Transverse colon (tissue), 4 donors: ENCODE measurements around the gene TCERG1L. TPM values are rescaled to one million over a fixed set of nuclear protein-coding genes. Genes with fewer than 3 reads are reported as not detected.

Experiments used
- DNase-seq: peaks from one replicate; pipeline ENCODE4 v3.0.0-alpha.2; 2019
- H3K27ac ChIP-seq, 4 donors: fragments of 200-600 bp; sonication (generic); 2 replicates each; pipeline ENCODE4 v1.5.1; 2016 to 2018; ENCODE audit warnings: inconsistent platforms in 4 of 4
- H3K27me3 ChIP-seq: fragments of 200-600 bp; sonication (generic); 2 replicates; pipeline ENCODE4 v1.5.1; 2017; ENCODE audit warnings: inconsistent platforms
- H3K36me3 ChIP-seq, 4 donors: fragments of 200-600 bp; sonication (generic); 2 replicates each; pipeline ENCODE4 v1.5.1; 2017 to 2019; ENCODE audit warnings: inconsistent platforms in 4 of 4
- H3K4me1 ChIP-seq, 4 donors: fragments of 200-600 bp; sonication (generic); 2 replicates each; pipeline ENCODE4 v1.5.1; 2017 to 2020; ENCODE audit warnings: inconsistent platforms in 4 of 4
- H3K4me3 ChIP-seq, 4 donors: fragments of 200-600 bp; sonication (generic); 1 replicate in 1 of 4; 2 replicates in 3 of 4; pipeline versions ENCODE4 v1.5.1 to v1.6.1; 2017 to 2019; ENCODE audit warnings: inconsistent platforms in 4 of 4
- H3K9me3 ChIP-seq, 2 donors: fragments of 200-600 bp; sonication (generic); 2 replicates each; pipeline ENCODE4 v1.5.1; 2017 to 2019; ENCODE audit warnings: inconsistent platforms in 2 of 2
- CTCF ChIP-seq, 5 experiments: fragments of 200-600 bp in 3 of 5; fragments of 450-650 bp in 2 of 5; sonication (generic) in 3 of 5; IDR thresholded peaks; 1 replicate in 2 of 5; 2 replicates in 3 of 5; pipeline ENCODE4 v1.5.1; 2016 to 2017; ENCODE audit warnings: antibody characterized with exemption in 5 of 5, inconsistent platforms in 3 of 5, mild to moderate bottlenecking in 2 of 5, moderate library complexity in 1 of 5
- EP300 ChIP-seq: sonication (generic); formaldehyde crosslinking; IDR thresholded peaks from one replicate; pipeline ENCODE4 v1.6.1; 2017; ENCODE audit warnings: antibody characterized with exemption, low read depth
- POLR2A ChIP-seq: fragments of 450-650 bp; IDR thresholded peaks from one replicate; pipeline ENCODE4 v1.6.1; 2016; ENCODE audit warnings: antibody characterized with exemption, mild to moderate bottlenecking, moderate library complexity
- POLR2AphosphoS5 ChIP-seq, 3 donors: sonication (generic); formaldehyde crosslinking; IDR thresholded peaks; one replicate each; pipeline ENCODE4 v1.6.1; 2016; ENCODE audit warnings: antibody characterized with exemption in 3 of 3
- WGBS, 2 donors: methylation state at CpG; one replicate each; pipeline ENCODE4 v1.1.5; 2018; ENCODE audit warnings: low coverage in 1 of 2; 5-methylcytosine and 5-hydroxymethylcytosine counted together
- in situ Hi-C, 4 donors: fragments of 200-750 bp; cut with MboI; loops; one replicate each; pipeline versions ENCODE4 v1.15.0 to v1.15.1; 2017; ENCODE audit warnings: low sequenced_read_pairs in 3 of 4, low pct_ligation_motif_present in 1 of 4, low pct_unique_long_range_greater_than_20kb in 1 of 4
- intact Hi-C: fragments of 100-400 bp; cut with DNase I; formaldehyde crosslinking; loops from one replicate; pipeline ENCODE4 v1.15.1; 2023; ENCODE audit warnings: low total_unique reads
- total RNA-seq, 4 donors: library from RNA; depleted of rRNA; stranded (reverse); fragments of >200 nt; gene quantifications; one replicate each; pipeline ENCODE4 v1.1.0, GENCODE V29; 2016

TCERG1L gene
- total RNA-seq, 4 donors from 2014 or later = 0.16 TPM; not detected in 3

- 97% methylated on average over 9 of the region's 10 CpGs; no CpG with 5 or more reads in 1 of the 2 donors for WGBS, 2 donors
- no peaks in the 10 kb centered on the region for H3K9me3 ChIP-seq
- no peak overlapping the region for H3K4me3 ChIP-seq
- TF ChIP-seq CTCF (IDR thresholded peaks at IDR 0.05) = no peak
- TF ChIP-seq POLR2A = no peak
- TF ChIP-seq POLR2AphosphoS5 (IDR thresholded peaks at IDR 0.05) = no peak
- TF ChIP-seq EP300 = no peak
- in situ Hi-C loops = no loop called here
- no peak overlapping the region for H3K27ac ChIP-seq
- no peaks in the 10 kb centered on the region for H3K27me3 ChIP-seq
- intact Hi-C loops = loop anchor here (5.0 kb wide), 1 partner anchor 161 kb away; no protein-coding TSS in a partner anchor
- no peaks in the 10 kb centered on the region for H3K36me3 ChIP-seq
- no peak for DNase-seq
- H3K4me1 ChIP-seq = no peaks in the 10 kb centered on the region
These were observed 113.1 kb downstream of the TCERG1L start for GRCh38 chr10:131198401-131198800.

DNA sequence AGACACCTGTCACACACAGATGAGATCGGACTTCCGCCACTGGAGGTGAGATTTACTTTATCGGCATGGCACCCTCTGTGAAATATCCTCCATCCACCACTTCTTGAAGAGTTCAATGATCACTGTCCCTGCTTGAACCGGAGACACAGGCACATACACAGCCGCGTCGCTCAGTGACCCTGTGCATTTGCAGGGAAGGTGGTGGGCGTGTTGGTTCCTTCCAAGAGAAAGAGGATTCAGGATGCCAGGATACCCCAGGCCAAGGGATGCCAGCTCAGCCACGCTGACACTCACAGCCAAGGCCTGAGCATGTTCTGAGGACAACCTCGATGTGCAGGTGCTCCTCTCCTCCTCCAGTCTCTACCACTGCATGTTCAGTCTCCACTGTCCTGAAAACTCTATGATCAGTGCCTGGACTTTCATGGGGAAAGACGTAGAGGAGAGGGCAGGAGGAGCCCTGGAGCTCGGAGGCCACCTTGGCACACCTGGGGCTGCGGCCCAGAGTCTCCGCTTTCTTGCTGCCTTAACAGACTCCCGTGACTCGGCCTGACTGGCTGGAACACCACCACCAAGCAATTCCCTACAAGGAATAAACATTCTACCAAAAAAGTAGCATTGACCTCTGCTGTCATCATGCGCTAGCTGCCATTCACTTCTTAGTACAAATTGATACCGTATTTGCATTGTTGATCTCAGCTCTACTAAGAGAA is 115.2 kb downstream of the TCERG1L start:
- DNase-seq = no peak
- H3K4me3 ChIP-seq = no peak overlapping the region
- H3K27me3 ChIP-seq = no peaks in the 10 kb centered on the region
- 88% methylated on average over 5 to 18 of the region's 18 CpGs for WGBS, 2 donors
- intact Hi-C loops = loop anchor here (5.0 kb wide), 1 partner anchor 159 kb away; no protein-coding TSS in a partner anchor
- no peaks in the 10 kb centered on the region for H3K9me3 ChIP-seq
- in situ Hi-C loops = no loop called here
- TF ChIP-seq POLR2AphosphoS5 (IDR thresholded peaks at IDR 0.05) = no peak
- no peak for TF ChIP-seq EP300
- TF ChIP-seq POLR2A = no peak
- TF ChIP-seq CTCF (IDR thresholded peaks at IDR 0.05) = no peak
- no peaks in the 10 kb centered on the region for H3K36me3 ChIP-seq
- no peak overlapping the region for H3K27ac ChIP-seq
- H3K4me1 ChIP-seq = no peaks in the 10 kb centered on the region

DNA sequence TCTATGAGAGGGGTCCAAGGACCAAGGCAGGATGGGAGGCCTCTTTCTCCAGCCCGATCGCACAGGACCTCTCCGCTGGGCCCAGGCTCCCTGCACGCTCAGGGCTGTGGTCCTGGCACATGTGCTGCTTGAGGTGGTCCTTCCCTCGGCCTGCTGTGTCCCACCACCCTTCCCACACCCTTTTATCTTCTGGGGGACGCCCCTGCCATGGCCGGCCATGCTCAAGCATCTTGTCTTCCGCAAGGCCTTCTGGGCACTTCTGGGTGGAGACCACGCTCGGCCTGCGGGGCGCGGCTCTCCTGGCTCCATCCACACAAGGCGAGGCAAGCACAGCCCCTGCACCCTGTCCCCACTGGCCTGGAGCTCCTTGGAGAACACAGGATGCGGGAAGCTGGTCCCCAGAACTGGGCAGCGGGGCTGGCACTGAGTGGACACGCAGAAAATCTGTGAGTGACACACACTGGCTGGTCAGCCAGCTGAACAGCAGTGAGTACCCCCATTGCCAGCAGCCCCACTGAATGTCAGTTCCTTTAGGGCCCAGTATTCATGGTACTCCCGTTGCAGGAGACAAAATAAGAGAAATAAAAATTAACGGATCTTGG is 115.9 kb downstream of the TCERG1L start:
- no peaks in the 10 kb centered on the region for H3K9me3 ChIP-seq
- in situ Hi-C loops = no loop called here
- no peak for DNase-seq
- no peak for TF ChIP-seq POLR2A
- no peak for TF ChIP-seq POLR2AphosphoS5 (IDR thresholded peaks at IDR 0.05)
- H3K4me3 ChIP-seq = no peak overlapping the region
- 59 to 75% methylated on average over 11 to 19 of the region's 19 CpGs for WGBS, 2 donors
- no peaks in the 10 kb centered on the region for H3K27me3 ChIP-seq
- H3K4me1 ChIP-seq = no peaks in the 10 kb centered on the region
- no peak overlapping the region for H3K27ac ChIP-seq
- no peaks in the 10 kb centered on the region for H3K36me3 ChIP-seq
- intact Hi-C loops = loop anchor here (5.0 kb wide), 1 partner anchor 158 kb away; no protein-coding TSS in a partner anchor

DNA sequence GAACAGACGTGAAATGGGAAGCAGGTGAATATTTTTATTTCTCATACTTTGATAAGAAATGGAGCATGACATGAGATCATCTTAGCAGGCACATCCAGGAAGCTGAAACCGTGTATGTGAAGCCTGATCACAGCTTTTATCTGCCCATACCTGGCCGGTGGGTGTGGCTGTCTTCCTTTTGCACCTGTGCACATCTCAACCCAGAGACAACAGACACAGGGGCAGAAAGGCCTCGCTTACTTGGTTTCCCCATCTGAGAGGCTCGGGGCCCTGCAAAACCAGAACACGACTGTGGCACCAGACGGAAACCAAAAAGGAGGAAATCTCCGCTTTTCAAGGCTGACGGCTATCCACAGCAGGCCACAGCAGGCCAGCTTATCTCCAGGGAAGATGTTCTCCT is 116.4 kb downstream of the TCERG1L start:
- intact Hi-C loops (loop anchor here (5.0 kb wide), 1 partner anchor 158 kb away; no protein-coding TSS in a partner anchor), in situ Hi-C loops (no loop called here)
- WGBS, 2 donors = 78% methylated on average over 9 of the region's 9 CpGs; no CpG with 5 or more reads in 1 of the 2 donors
- no peak for DNase-seq
- no peaks in the 10 kb centered on the region for H3K9me3 ChIP-seq
- no peak overlapping the region for H3K4me3 ChIP-seq
- no peaks in the 10 kb centered on the region for H3K27me3 ChIP-seq
- no peaks in the 10 kb centered on the region for H3K36me3 ChIP-seq
- TF ChIP-seq CTCF (IDR thresholded peaks at IDR 0.05) (no peak), POLR2A (no peak), EP300 (no peak), POLR2AphosphoS5 (IDR thresholded peaks at IDR 0.05) (no peak)
- no peaks in the 10 kb centered on the region for H3K4me1 ChIP-seq
- no peak overlapping the region for H3K27ac ChIP-seq
